Body of pancreas (tissue), 4 donors: Measurements from ENCODE around the gene APOA1. TPM values are rescaled to one million over a fixed set of nuclear protein-coding genes. Genes with fewer than 3 reads are reported as not detected.

Source experiments
- ATAC-seq: fragments of 150-250 bp; one replicate; pipeline ENCODE4 v1.9.1; 2016
- DNase-seq, 4 donors: peaks; one replicate each; pipeline ENCODE4 v3.0.0-alpha.2; 2019
- H3K27ac ChIP-seq, 4 donors: fragments of 200-600 bp; sonication (generic); 1 replicate in 3 of 4; 2 replicates in 1 of 4; pipeline versions ENCODE4 v1.5.1 to v1.6.1; 2016 to 2019; ENCODE audit warnings: mild to moderate bottlenecking in 1 of 4, mixed read lengths in 1 of 4, moderate library complexity in 1 of 4
- H3K27me3 ChIP-seq, 2 donors: fragments of 200-600 bp; sonication (generic); one replicate each; pipeline ENCODE4 v1.6.0; 2016; ENCODE audit warnings: mild to moderate bottlenecking in 1 of 2
- H3K36me3 ChIP-seq, 2 donors: fragments of 200-600 bp; sonication (generic); replicated peaks in 1 of 2; 2 replicates each; pipeline ENCODE4 v1.5.1; 2016; ENCODE audit warnings: low read depth in 2 of 2; ENCODE audit not compliant: insufficient read depth in 1 of 2
- H3K4me1 ChIP-seq: fragments of 200-600 bp; sonication (generic); one replicate; pipeline ENCODE4 v1.6.0; 2016
- H3K4me3 ChIP-seq, 2 donors: fragments of 200-600 bp; sonication (generic); 1 replicate in 1 of 2; 2 replicates in 1 of 2; pipeline ENCODE4 v1.5.1; 2016 to 2019
- H3K9me3 ChIP-seq, 3 donors: fragments of 200-600 bp; sonication (generic); 1 replicate in 2 of 3; 2 replicates in 1 of 3; pipeline ENCODE4 v1.5.1; 2016
- CTCF ChIP-seq, 7 experiments: fragments of 450-650 bp in 4 of 7; fragments of 200-600 bp in 3 of 7; sonication (generic) in 3 of 7; IDR thresholded peaks; one replicate each; pipeline ENCODE4 v1.5.1; 2016 to 2019; ENCODE audit warnings: antibody characterized with exemption in 7 of 7
- POLR2A ChIP-seq, 3 donors: fragments of 450-650 bp; IDR thresholded peaks; one replicate each; pipeline ENCODE4 v1.6.1; 2016; ENCODE audit warnings: antibody characterized with exemption in 3 of 3, mild to moderate bottlenecking in 2 of 3
- WGBS, 2 donors: methylation state at CpG; one replicate each; pipeline ENCODE4 v1.1.5; 2017; 5-methylcytosine and 5-hydroxymethylcytosine counted together
- intact Hi-C: fragments of 100-400 bp; cut with DNase I; formaldehyde crosslinking; loops from one replicate; pipeline ENCODE4 v1.15.1; 2023
- total RNA-seq, 2 donors: library from RNA; depleted of rRNA; stranded (reverse); fragments of >200 nt; gene quantifications; one replicate each; pipeline ENCODE4 v1.1.0, GENCODE V29; 2016

Gene APOA1
- total RNA-seq, 2 donors from 2014 or later: 1.0 to 16.8 TPM

- no peak for TF ChIP-seq CTCF (IDR thresholded peaks at IDR 0.05)
- TF ChIP-seq POLR2A (IDR thresholded peaks at IDR 0.05): no peak
- 78 to 81% methylated on average over 5 of the region's 5 CpGs for WGBS, 2 donors
- Histone ChIP-seq H3K4me1 (peaks cover 11% of the 10 kb centered on the region), H3K36me3 (no peaks in the 10 kb centered on the region), H3K4me3 (no peak overlapping the region), H3K27me3 (no peaks in the 10 kb centered on the region), H3K9me3 (no peaks in the 10 kb centered on the region), H3K27ac (no peak overlapping the region)
- ATAC-seq (no peak), DNase-seq (no peak)
- intact Hi-C loops: no loop called here
Observed at GRCh38 chr11:116825434-116825833, 12.0 kb downstream of the APOA1 start.

- H3K27me3 ChIP-seq: no peaks in the 10 kb centered on the region
- intact Hi-C loops: no loop called here
- DNase-seq (no peak), ATAC-seq (no peak)
- no peaks in the 10 kb centered on the region for H3K36me3 ChIP-seq
- no peaks in the 10 kb centered on the region for H3K9me3 ChIP-seq
- WGBS, 2 donors: 61 to 70% methylated on average over 3 to 15 of the region's 16 CpGs
- no peak for TF ChIP-seq CTCF (IDR thresholded peaks at IDR 0.05)
- TF ChIP-seq POLR2A (IDR thresholded peaks at IDR 0.05): no peak
- H3K27ac ChIP-seq: no peak within 1 kb of the TSS
- H3K4me1 ChIP-seq: no peaks in the 10 kb centered on the region
- H3K4me3 ChIP-seq: no peak within 1 kb of the TSS
Observed at GRCh38 chr11:116823031-116823843, 14.2 kb downstream of the APOA1 start, which contains the start of gene APOA4. Gene APOA4, minus strand, starts transcription at chr11:116823304. Its CDS starts 113 bp downstream, at chr11:116823191.

- no peaks in the 10 kb centered on the region for H3K27me3 ChIP-seq
- TF ChIP-seq CTCF (IDR thresholded peaks at IDR 0.05): no peak
- TF ChIP-seq POLR2A (IDR thresholded peaks at IDR 0.05): no peak
- H3K4me3 ChIP-seq: no peak overlapping the region
- DNase-seq (no peak), ATAC-seq (no peak)
- H3K36me3 ChIP-seq: no peaks in the 10 kb centered on the region
- 70 to 78% methylated on average over 5 of the region's 5 CpGs for WGBS, 2 donors
- H3K4me1 ChIP-seq: no peaks in the 10 kb centered on the region
- intact Hi-C loops: no loop called here
- no peaks in the 10 kb centered on the region for H3K9me3 ChIP-seq
- H3K27ac ChIP-seq: no peak overlapping the region
Observed at GRCh38 chr11:116822575-116822974, 14.8 kb downstream of the APOA1 start.

- Histone ChIP-seq H3K4me1 (no peaks in the 10 kb centered on the region), H3K27me3 (no peaks in the 10 kb centered on the region), H3K4me3 (no peak overlapping the region), H3K9me3 (no peaks in the 10 kb centered on the region), H3K27ac (no peak overlapping the region), H3K36me3 (no peaks in the 10 kb centered on the region)
- no peak for DNase-seq
- no peak for ATAC-seq
- intact Hi-C loops: no loop called here
- 91 to 93% methylated on average over 24 to 44 of the region's 51 CpGs for WGBS, 2 donors
- TF ChIP-seq POLR2A (IDR thresholded peaks at IDR 0.05): no peak
- no peak for TF ChIP-seq CTCF (IDR thresholded peaks at IDR 0.05)
Observed at GRCh38 chr11:116821050-116821918, 16.1 kb downstream of the APOA1 start.
